T-helper 1 cell (primary cell): Measurements from ENCODE around the gene ULBP3.
"Not testable (repeated sequence)": the region's sequence is repeated elsewhere in the genome, so short reads cannot be mapped to it uniquely, and the experiment has no call there.

Source experiments
- DNase-seq, 5 donors: peaks; one replicate each; pipeline ENCODE4 v3.0.0-alpha.2; 2012 to 2020

Gene ULBP3

GRCh38 chr6:150014623-150015280 lies 54.2 kb downstream of the ULBP3 start:
- DNase-seq: not testable (repeated sequence)

GRCh38 chr6:150013785-150014622 lies 54.9 kb downstream of the ULBP3 start:
- not testable (repeated sequence) for DNase-seq

- not testable (repeated sequence) for DNase-seq
Measured at GRCh38 chr6:150012846-150013784, 55.8 kb downstream of the ULBP3 start.
